Measurements from ENCODE around the gene KRTAP10-8. TPM values are rescaled to one million over a fixed set of nuclear protein-coding genes. Genes with fewer than 3 reads are reported as not detected.

KRTAP10-8 gene
- total RNA-seq (2022) (not detected in 2 replicates), Bru-seq, nascent RNA (not detected), BruChase-seq, experiment 1, labeled RNA remaining after a 6-hour chase (not detected), BruChase-seq, experiment 2, labeled RNA remaining after a 2-hour chase (not detected)
- long read RNA-seq = 0 reads

GRCh38 chr21:44612029-44612486 is at the start of gene KRTAP10-8:
Gene KRTAP10-8, plus strand, starts transcription at chr21:44612079. Its CDS starts 22 bp downstream, at chr21:44612101.
- no peak within 1 kb of the TSS for H3K27ac Mint-ChIP-seq (ENCODE audit: unreplicated experiment)
- no peak for DNase-seq
- H3K9me3 Mint-ChIP-seq (ENCODE audit: low read depth, unreplicated experiment) = peaks cover 10% of the 10 kb centered on the region
- CTCF ChIA-PET = no interaction called here
- H3K36me3 Mint-ChIP-seq (ENCODE audit: insufficient read depth, unreplicated experiment) = no peaks in the 10 kb centered on the region
- H3K27me3 Mint-ChIP-seq (ENCODE audit: unreplicated experiment) = peaks cover 41% of the 10 kb centered on the region
- no peak within 1 kb of the TSS for H3K4me3 Mint-ChIP-seq (ENCODE audit: low read depth, unreplicated experiment)
- no peak for TF ChIP-seq CTCF (IDR thresholded peaks at IDR 0.05; ENCODE audit: unreplicated experiment)
- intact Hi-C loops (cut with micrococcal nuclease; ENCODE audit: unreplicated experiment) = no loop called here
- H3K4me1 Mint-ChIP-seq (ENCODE audit: low read depth, unreplicated experiment) = no peaks in the 10 kb centered on the region
- no TSS peak for BruUV-seq (replicated peaks)

DNA sequence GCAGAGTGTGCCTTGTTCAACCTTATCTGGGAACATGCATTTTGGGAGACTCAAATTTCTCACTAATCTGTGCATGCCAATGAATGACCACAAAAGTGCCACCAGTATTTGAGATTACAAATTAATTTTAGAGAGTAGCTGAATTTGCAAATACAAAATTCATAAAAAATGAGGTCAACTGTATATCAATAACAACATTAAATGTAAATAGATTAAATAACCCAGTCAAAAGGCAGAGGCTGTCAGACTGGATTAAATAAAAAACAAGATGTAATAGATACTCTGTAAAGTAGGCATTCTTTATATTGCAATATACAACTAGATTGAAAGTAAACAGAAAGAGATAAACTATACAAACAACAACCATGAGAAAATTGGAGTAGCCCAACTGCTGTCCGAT is 47.8 kb upstream of the KRTAP10-8 start:
- no peak overlapping the region for H3K4me3 Mint-ChIP-seq (ENCODE audit: low read depth, unreplicated experiment)
- no TSS peak for BruUV-seq (replicated peaks)
- peaks cover 76% of the 10 kb centered on the region for H3K27me3 Mint-ChIP-seq (ENCODE audit: unreplicated experiment)
- H3K36me3 Mint-ChIP-seq (ENCODE audit: insufficient read depth, unreplicated experiment) = no peaks in the 10 kb centered on the region
- no peaks in the 10 kb centered on the region for H3K4me1 Mint-ChIP-seq (ENCODE audit: low read depth, unreplicated experiment)
- no peak for TF ChIP-seq CTCF (IDR thresholded peaks at IDR 0.05; ENCODE audit: unreplicated experiment)
- CTCF ChIA-PET = interaction anchor here (0.7 kb wide), 1 partner anchor 19 kb away, joined by 3 read pairs; no protein-coding TSS in a partner anchor
- intact Hi-C loops (cut with micrococcal nuclease; ENCODE audit: unreplicated experiment) = no loop called here
- DNase-seq = no peak
- H3K9me3 Mint-ChIP-seq (ENCODE audit: low read depth, unreplicated experiment) = no peaks in the 10 kb centered on the region
- H3K27ac Mint-ChIP-seq (ENCODE audit: unreplicated experiment) = no peak overlapping the region

- H3K27ac Mint-ChIP-seq (ENCODE audit: unreplicated experiment) = no peak overlapping the region
- H3K27me3 Mint-ChIP-seq (ENCODE audit: unreplicated experiment) = peaks cover 76% of the 10 kb centered on the region
- CTCF ChIA-PET = no interaction called here
- no peak overlapping the region for H3K4me3 Mint-ChIP-seq (ENCODE audit: low read depth, unreplicated experiment)
- intact Hi-C loops (cut with micrococcal nuclease; ENCODE audit: unreplicated experiment) = no loop called here
- BruUV-seq (replicated peaks) = no TSS peak
- H3K9me3 Mint-ChIP-seq (ENCODE audit: low read depth, unreplicated experiment) = no peaks in the 10 kb centered on the region
- no peaks in the 10 kb centered on the region for H3K4me1 Mint-ChIP-seq (ENCODE audit: low read depth, unreplicated experiment)
- H3K36me3 Mint-ChIP-seq (ENCODE audit: insufficient read depth, unreplicated experiment) = no peaks in the 10 kb centered on the region
- TF ChIP-seq CTCF (IDR thresholded peaks at IDR 0.05; ENCODE audit: unreplicated experiment) = no peak
- no peak for DNase-seq
These were observed 46.8 kb upstream of the KRTAP10-8 start for GRCh38 chr21:44564886-44565598.

- Mint-ChIP-seq H3K4me3 (ENCODE audit: low read depth, unreplicated experiment) (no peak overlapping the region), H3K9me3 (ENCODE audit: low read depth, unreplicated experiment) (peaks cover 1% of the 10 kb centered on the region), H3K4me1 (ENCODE audit: low read depth, unreplicated experiment) (no peaks in the 10 kb centered on the region), H3K27ac (ENCODE audit: unreplicated experiment) (no peak overlapping the region), H3K27me3 (ENCODE audit: unreplicated experiment) (peaks cover 70% of the 10 kb centered on the region), H3K36me3 (ENCODE audit: insufficient read depth, unreplicated experiment) (no peaks in the 10 kb centered on the region)
- DNase-seq = no peak
- TF ChIP-seq CTCF (IDR thresholded peaks at IDR 0.05; ENCODE audit: unreplicated experiment) = no peak
- CTCF ChIA-PET = no interaction called here
- BruUV-seq (replicated peaks) = no TSS peak
- intact Hi-C loops (cut with micrococcal nuclease; ENCODE audit: unreplicated experiment) = no loop called here
These were observed 45.5 kb upstream of the KRTAP10-8 start for GRCh38 chr21:44566403-44566802.

Measured in Calu3 (cell line).